Activated CD4-positive, alpha-beta memory T cell treated with anti-CD3 and anti-CD28 coated beads for 36 hours (primary cell): Measurements from ENCODE around the gene SLC41A1. TPM values are rescaled to one million over a fixed set of nuclear protein-coding genes. Genes with fewer than 3 reads are reported as not detected.

Experiments
- CTCF ChIA-PET: fragments of 350-600 bp; sonication (Branson Sonifier 250); formaldehyde crosslinking; loops from one replicate; lab custom pipeline; 2021; ENCODE audit warnings: antibody characterized with exemption, inconsistent platforms; lab: Charles Lee
- POLR2A ChIA-PET: fragments of 350-600 bp; sonication (Branson Sonifier 250); formaldehyde crosslinking; loops from one replicate; lab custom pipeline; 2021; ENCODE audit warnings: antibody characterized with exemption; lab: Charles Lee
- DNase-seq: peaks from one replicate; pipeline ENCODE4 v3.0.0-alpha.2; 2020
- H3K27ac Mint-ChIP-seq: one replicate; pipeline ENCODE4 v1.8.0; 2021; ENCODE audit warnings: mixed read lengths
- H3K27me3 Mint-ChIP-seq: one replicate; pipeline ENCODE4 v1.8.0; 2021; ENCODE audit warnings: mixed read lengths
- H3K36me3 Mint-ChIP-seq: one replicate; pipeline ENCODE4 v1.8.0; 2021; ENCODE audit warnings: mixed read lengths
- H3K4me1 Mint-ChIP-seq: one replicate; pipeline ENCODE4 v1.8.0; 2021; ENCODE audit warnings: low read depth, mixed read lengths
- H3K4me3 Mint-ChIP-seq: one replicate; pipeline ENCODE4 v1.8.0; 2021; ENCODE audit warnings: mild to moderate bottlenecking, mixed read lengths
- H3K9me3 Mint-ChIP-seq: one replicate; pipeline ENCODE4 v1.8.0; 2021; ENCODE audit warnings: mixed read lengths
- intact Hi-C: fragments of 100-400 bp; cut with micrococcal nuclease; formaldehyde crosslinking; loops from one replicate; pipeline ENCODE4 v1.15.1; 2023
- total RNA-seq, 2 experiments: library from RNA; stranded (reverse); gene quantifications; one replicate each; pipeline ENCODE4 v1.2.3, GENCODE V29; 2021

The SLC41A1 gene
- total RNA-seq, 2 experiments from 2014 or later, result 34.9 to 35.0 TPM

GRCh38 chr1:205813755-205814058 lies 709 bp upstream of the SLC41A1 start:
- intact Hi-C loops, result loop anchor here (1.0 to 5.0 kb wide), 4 partner anchors 8 to 63 kb away; partner anchors contain the start of genes NUCKS1 and RAB29
- DNase-seq, result no peak
- Mint-ChIP-seq H3K27me3 (no peaks in the 10 kb centered on the region), H3K9me3 (no peaks in the 10 kb centered on the region), H3K27ac (peak overlapping the region; percentile 55), H3K4me3 (peak overlapping the region; percentile 83), H3K36me3 (peaks cover 18% of the 10 kb centered on the region), H3K4me1 (peaks cover 46% of the 10 kb centered on the region)
- POLR2A ChIA-PET, result no interaction called here
- CTCF ChIA-PET, result interaction anchor here (1.5 kb wide), 1 partner anchor 155 kb away, joined by 4 read pairs; no protein-coding TSS in a partner anchor

- peak overlapping the region; percentile 80 for H3K27ac Mint-ChIP-seq
- H3K9me3 Mint-ChIP-seq, result no peaks in the 10 kb centered on the region
- intact Hi-C loops, result loop anchor here (5.0 kb wide), 1 partner anchor 35 kb away; no protein-coding TSS in a partner anchor
- ChIA-PET POLR2A (interaction anchor here (1.0 to 1.8 kb wide), 2 partner anchors 40 to 87 kb away, joined by 4 to 5 read pairs; no protein-coding TSS in a partner anchor), CTCF (interaction anchor here (1.2 to 2.7 kb wide), 2 partner anchors 21 to 102 kb away, joined by 3 to 18 read pairs; no protein-coding TSS in a partner anchor)
- H3K36me3 Mint-ChIP-seq, result peaks cover 21% of the 10 kb centered on the region
- peak; percentile 42 for DNase-seq
- peaks cover 56% of the 10 kb centered on the region for H3K4me1 Mint-ChIP-seq
- H3K4me3 Mint-ChIP-seq, result peak overlapping the region; percentile 89
- H3K27me3 Mint-ChIP-seq, result no peaks in the 10 kb centered on the region
Observed at GRCh38 chr1:205812271-205812877, 624 bp downstream of the SLC41A1 start.

DNA sequence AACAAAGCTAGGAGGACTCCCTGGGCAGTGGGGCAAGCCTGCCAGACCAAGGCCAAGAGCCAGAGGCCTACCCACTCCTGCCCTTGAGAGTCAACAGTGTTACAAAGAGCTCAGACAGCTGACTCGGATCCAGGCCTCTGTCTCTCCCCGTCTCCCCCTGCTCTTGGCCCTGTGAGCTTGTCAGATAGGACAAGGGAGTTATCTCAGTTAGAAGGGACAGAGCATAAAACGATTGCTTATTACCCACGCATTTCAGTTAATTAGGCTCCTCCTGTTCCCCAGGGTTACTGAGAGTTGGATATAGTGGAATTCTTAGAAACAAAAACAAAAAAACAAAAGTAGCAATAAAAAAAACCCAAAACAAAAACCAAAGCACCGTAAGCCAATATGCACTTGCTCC lies 1.3 kb downstream of the SLC41A1 start:
- ChIA-PET POLR2A (interaction anchor here (1.0 to 1.8 kb wide), 2 partner anchors 39 to 88 kb away, joined by 4 to 5 read pairs; no protein-coding TSS in a partner anchor), CTCF (interaction anchor here (0.9 to 2.7 kb wide), 5 partner anchors 20 to 166 kb away, joined by 3 to 18 read pairs (median 4); no protein-coding TSS in a partner anchor)
- DNase-seq, result no peak
- Mint-ChIP-seq H3K27me3 (no peaks in the 10 kb centered on the region), H3K4me3 (peak overlapping the region; percentile 89), H3K36me3 (peaks cover 25% of the 10 kb centered on the region), H3K4me1 (peaks cover 63% of the 10 kb centered on the region), H3K9me3 (no peaks in the 10 kb centered on the region), H3K27ac (peak overlapping the region; percentile 80)
- intact Hi-C loops, result loop anchor here (5.0 kb wide), 1 partner anchor 36 kb away; no protein-coding TSS in a partner anchor

DNA sequence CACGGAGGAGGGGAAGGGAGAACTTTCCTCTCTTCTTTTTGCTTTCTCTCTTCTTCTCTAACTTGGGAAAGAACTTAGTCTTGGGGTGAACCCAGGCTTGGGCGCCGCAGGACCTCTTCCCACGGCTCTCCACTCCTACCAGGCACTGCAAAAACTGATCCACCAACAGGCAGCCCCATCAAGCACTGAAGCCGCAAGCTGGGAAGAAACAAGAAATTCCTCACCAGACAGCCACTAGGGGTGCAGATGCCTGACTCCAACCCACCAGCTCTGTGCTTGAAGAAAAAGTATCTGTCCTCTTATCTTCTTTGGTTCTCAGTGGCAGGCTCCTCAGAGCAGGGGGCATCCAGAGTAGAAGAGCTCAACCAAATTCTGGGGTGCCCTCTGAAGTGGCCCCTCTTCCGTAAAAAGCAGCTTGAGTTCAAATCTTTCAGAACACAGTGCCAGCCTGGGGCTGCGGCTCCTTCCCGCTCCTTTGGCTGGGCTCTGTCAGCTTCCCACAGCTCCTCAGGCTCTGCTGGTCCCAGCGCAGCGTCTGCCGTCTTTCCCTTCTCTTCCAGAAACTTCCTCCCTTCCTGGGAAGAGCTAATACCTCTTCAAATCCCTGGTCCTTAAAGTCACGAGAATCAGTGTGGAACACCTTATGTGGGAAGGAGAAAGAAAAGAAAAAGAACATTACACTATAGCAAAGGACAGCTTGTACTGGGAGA lies 2.4 kb downstream of the SLC41A1 start:
- H3K4me1 Mint-ChIP-seq, result peaks cover 73% of the 10 kb centered on the region
- no peaks in the 10 kb centered on the region for H3K27me3 Mint-ChIP-seq
- intact Hi-C loops, result loop anchor here (5.0 kb wide), 1 partner anchor 37 kb away; no protein-coding TSS in a partner anchor
- peaks cover 28% of the 10 kb centered on the region for H3K36me3 Mint-ChIP-seq
- no peaks in the 10 kb centered on the region for H3K9me3 Mint-ChIP-seq
- H3K4me3 Mint-ChIP-seq, result no peak overlapping the region
- H3K27ac Mint-ChIP-seq, result no peak overlapping the region
- POLR2A ChIA-PET, result interaction anchor here (1.8 kb wide), 1 partner anchor 38 kb away, joined by 4 read pairs; no protein-coding TSS in a partner anchor
- CTCF ChIA-PET, result interaction anchor here (0.6 to 2.7 kb wide), 9 partner anchors 9 to 173 kb away, joined by 3 to 18 read pairs (median 3); no protein-coding TSS in a partner anchor
- no peak for DNase-seq

DNA sequence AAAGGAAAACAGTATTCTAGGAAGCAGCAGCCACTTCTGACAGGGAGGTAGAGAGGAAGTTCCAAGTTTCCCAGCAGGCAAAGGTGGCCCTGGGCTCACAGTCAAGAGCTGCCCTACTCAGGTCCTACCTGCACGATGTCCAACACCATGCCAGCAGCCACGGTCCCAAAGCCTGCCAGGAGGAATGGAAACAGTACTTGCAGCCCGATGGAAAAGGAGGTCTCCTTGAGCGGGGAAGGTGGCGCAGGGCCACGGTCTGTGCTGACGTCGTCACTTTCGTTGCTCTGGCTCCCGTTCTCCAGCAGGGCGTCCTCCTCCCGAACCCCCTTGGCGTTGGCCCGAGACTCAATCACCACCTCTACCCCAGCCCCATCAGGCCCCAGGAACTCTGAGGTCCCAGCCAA lies 3.1 kb downstream of the SLC41A1 start:
- CTCF ChIA-PET, result interaction anchor here (0.7 to 2.7 kb wide), 6 partner anchors 19 to 167 kb away, joined by 3 to 18 read pairs (median 5); no protein-coding TSS in a partner anchor
- Mint-ChIP-seq H3K27me3 (no peaks in the 10 kb centered on the region), H3K9me3 (no peaks in the 10 kb centered on the region), H3K4me3 (no peak overlapping the region), H3K36me3 (peaks cover 28% of the 10 kb centered on the region), H3K27ac (no peak overlapping the region), H3K4me1 (peaks cover 79% of the 10 kb centered on the region)
- intact Hi-C loops, result loop anchor here (5.0 kb wide), 1 partner anchor 37 kb away; no protein-coding TSS in a partner anchor
- no peak for DNase-seq
- POLR2A ChIA-PET, result no interaction called here

DNA sequence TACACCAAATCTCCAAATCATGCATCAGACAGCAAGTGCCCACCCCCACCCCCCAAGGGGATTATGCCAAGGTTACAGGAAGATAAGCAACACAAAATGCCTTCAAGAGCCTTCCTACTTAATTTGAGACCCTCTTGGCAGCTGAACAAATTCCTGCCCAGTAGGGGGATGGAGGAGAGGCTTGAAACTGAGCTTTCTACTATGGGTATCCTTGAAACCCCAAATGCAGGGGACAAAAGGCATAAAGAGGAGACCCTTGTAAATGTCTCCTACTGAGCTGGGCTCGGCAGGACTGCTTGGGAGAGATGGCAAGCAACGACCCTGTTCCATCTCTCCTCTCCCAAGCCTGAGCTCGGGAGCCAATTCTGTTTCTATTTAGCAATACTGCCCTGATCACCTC lies 3.5 kb downstream of the SLC41A1 start:
- H3K4me3 Mint-ChIP-seq, result no peak overlapping the region
- no peak overlapping the region for H3K27ac Mint-ChIP-seq
- CTCF ChIA-PET, result interaction anchor here (0.7 to 1.5 kb wide), 2 partner anchors 51 to 150 kb away, joined by 3 read pairs; no protein-coding TSS in a partner anchor

DNA sequence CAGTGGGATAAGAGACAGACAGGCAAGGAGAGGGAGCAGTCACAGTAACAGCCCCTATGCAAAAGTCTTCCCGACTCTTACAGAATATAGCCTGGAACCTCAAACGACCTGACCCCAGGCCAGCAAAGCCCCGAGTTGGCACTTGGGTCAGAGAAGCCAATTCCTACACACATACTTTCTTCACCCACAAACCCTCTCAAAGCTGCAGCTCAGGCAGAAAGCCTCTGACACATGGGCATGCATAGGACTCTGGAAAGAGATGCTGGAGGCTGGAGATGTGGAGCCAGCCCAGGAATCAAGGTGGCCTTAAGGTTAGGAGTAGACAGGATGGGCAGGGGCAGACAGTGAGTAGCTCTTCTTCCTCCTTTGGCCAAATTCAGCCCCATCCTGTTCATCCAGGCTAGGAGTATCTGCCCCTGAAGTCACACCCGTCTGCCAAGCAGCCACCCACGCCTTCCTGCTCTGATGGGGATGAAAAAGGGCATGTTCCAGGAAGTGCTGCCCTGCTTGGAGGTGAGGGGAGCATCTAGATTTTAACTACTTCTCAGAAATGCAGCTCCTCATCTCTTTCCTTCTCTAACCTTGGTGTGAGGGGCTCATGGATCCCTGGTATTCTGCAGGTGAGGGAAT lies 7.8 kb downstream of the SLC41A1 start:
- POLR2A ChIA-PET, result interaction anchor here (1.0 to 1.2 kb wide), 2 partner anchors 23 to 31 kb away, joined by 3 to 4 read pairs; no protein-coding TSS in a partner anchor
- CTCF ChIA-PET, result interaction anchor here (0.5 to 1.8 kb wide), 6 partner anchors 10 to 172 kb away, joined by 3 to 11 read pairs (median 5); no protein-coding TSS in a partner anchor
- Mint-ChIP-seq H3K27me3 (no peaks in the 10 kb centered on the region), H3K36me3 (peaks cover 18% of the 10 kb centered on the region), H3K27ac (peak overlapping the region; percentile 88), H3K9me3 (no peaks in the 10 kb centered on the region), H3K4me3 (peak overlapping the region; percentile 63), H3K4me1 (peaks cover 56% of the 10 kb centered on the region)
- intact Hi-C loops, result loop anchor here (1.0 kb wide), 2 partner anchors 8 to 30 kb away; partner anchors contain the start of genes RAB29 and SLC41A1
- peak; percentile 80 for DNase-seq

More for the DNA sequence above, 3.5 kb downstream of the SLC41A1 start:
- Mint-ChIP-seq H3K4me1 (peaks cover 81% of the 10 kb centered on the region), H3K9me3 (no peaks in the 10 kb centered on the region), H3K27me3 (no peaks in the 10 kb centered on the region), H3K36me3 (peaks cover 30% of the 10 kb centered on the region)
- POLR2A ChIA-PET, result no interaction called here
- no peak for DNase-seq
- intact Hi-C loops, result no loop called here

DNA sequence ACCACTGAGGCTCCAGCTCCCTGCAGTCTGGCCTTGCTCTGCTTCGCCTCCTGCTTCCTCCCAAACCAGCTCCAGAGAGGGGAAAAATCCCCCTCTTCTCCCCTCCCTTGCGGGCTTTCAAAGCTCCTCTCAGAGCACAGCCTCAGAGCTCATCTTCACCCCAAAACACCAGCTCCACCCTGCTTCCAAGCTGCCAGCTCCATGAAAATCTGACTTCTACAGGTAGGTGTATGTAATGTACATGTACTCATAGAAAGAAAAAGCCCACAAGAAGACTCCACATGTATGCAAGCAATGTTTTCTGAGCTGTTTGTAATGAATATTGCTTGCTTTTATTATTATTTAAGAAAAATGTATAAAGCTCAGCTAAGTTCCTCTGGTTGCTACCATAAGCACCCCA lies 8.4 kb downstream of the SLC41A1 start:
- H3K9me3 Mint-ChIP-seq, result no peaks in the 10 kb centered on the region
- no peak overlapping the region for H3K4me3 Mint-ChIP-seq
- DNase-seq, result no peak
- H3K4me1 Mint-ChIP-seq, result peaks cover 50% of the 10 kb centered on the region
- peaks cover 18% of the 10 kb centered on the region for H3K36me3 Mint-ChIP-seq
- intact Hi-C loops, result loop anchor here (1.0 kb wide), 2 partner anchors 9 to 29 kb away; partner anchors contain the start of genes RAB29 and SLC41A1
- H3K27ac Mint-ChIP-seq, result peak overlapping the region; percentile 88
- ChIA-PET POLR2A (interaction anchor here (1.0 to 1.2 kb wide), 2 partner anchors 22 to 30 kb away, joined by 3 to 4 read pairs; no protein-coding TSS in a partner anchor), CTCF (interaction anchor here (1.6 to 1.8 kb wide), 4 partner anchors 13 to 173 kb away, joined by 5 to 11 read pairs (median 6); no protein-coding TSS in a partner anchor)
- no peaks in the 10 kb centered on the region for H3K27me3 Mint-ChIP-seq

GRCh38 chr1:205803986-205804385 lies 9.0 kb downstream of the SLC41A1 start:
- intact Hi-C loops, result no loop called here
- ChIA-PET POLR2A (no interaction called here), CTCF (interaction anchor here (1.6 to 1.8 kb wide), 3 partner anchors 13 to 173 kb away, joined by 5 to 11 read pairs (median 8); no protein-coding TSS in a partner anchor)
- peaks cover 44% of the 10 kb centered on the region for H3K4me1 Mint-ChIP-seq
- DNase-seq, result no peak
- H3K36me3 Mint-ChIP-seq, result peaks cover 15% of the 10 kb centered on the region
- H3K27ac Mint-ChIP-seq, result no peak overlapping the region
- no peaks in the 10 kb centered on the region for H3K27me3 Mint-ChIP-seq
- H3K9me3 Mint-ChIP-seq, result no peaks in the 10 kb centered on the region
- H3K4me3 Mint-ChIP-seq, result no peak overlapping the region

DNA sequence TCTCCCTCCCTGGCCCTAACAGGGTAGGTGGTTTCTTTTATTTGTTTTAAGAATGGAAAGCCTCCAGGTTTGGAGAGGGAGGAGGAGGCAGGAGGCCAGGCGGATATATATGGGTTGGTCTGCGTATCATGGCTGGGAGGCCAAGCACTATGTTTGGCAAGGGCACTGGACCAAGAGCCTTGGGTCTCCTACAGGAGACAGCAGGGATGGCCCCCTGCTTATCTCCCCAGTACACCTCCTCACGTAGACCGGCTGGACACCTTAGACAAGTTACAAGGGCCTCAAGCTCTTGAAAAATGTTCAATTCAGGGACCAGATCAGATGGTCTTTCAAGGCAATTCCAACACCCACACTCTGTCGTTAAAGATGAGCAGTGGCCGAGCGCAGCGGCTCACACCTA lies 10.9 kb downstream of the SLC41A1 start:
- Mint-ChIP-seq H3K36me3 (peaks cover 10% of the 10 kb centered on the region), H3K27ac (no peak overlapping the region), H3K4me1 (peaks cover 29% of the 10 kb centered on the region), H3K27me3 (no peaks in the 10 kb centered on the region), H3K9me3 (no peaks in the 10 kb centered on the region), H3K4me3 (no peak overlapping the region)
- CTCF ChIA-PET, result no interaction called here
- intact Hi-C loops, result no loop called here
- no peak for DNase-seq
- POLR2A ChIA-PET, result no interaction called here
